Measurements from ENCODE around the gene RNF149. TPM values are rescaled to one million over a fixed set of nuclear protein-coding genes. Genes with fewer than 3 reads are reported as not detected.

RNF149 gene
- total RNA-seq = 57.6 and 66.6 TPM in 2 replicates
- 28.1 and 31.3 TPM in 2 replicates for polyA plus RNA-seq
- polyA plus RNA-seq (2011; cell fraction: cytosol; rRNA removed) = 21.3 and 21.8 TPM in 2 replicates
- polyA plus RNA-seq (2011; cell fraction: nucleus; rRNA removed) = 60.8 and 88.5 TPM in 2 replicates
- 54.0 and 89.3 TPM in 2 replicates for polyA plus RNA-seq (2012)
- polyA minus RNA-seq = 36.7 and 51.1 TPM in 2 replicates
- 26.3 TPM for polyA minus RNA-seq (2011; cell fraction: cytosol; rRNA and poly(A)+ RNA removed)
- polyA minus RNA-seq (2011; cell fraction: nucleus; rRNA and poly(A)+ RNA removed) = 62.8 and 73.1 TPM in 2 replicates
- Bru-seq, nascent RNA = percentile 97 among the genes with signal in this experiment
- BruChase-seq, experiment 1, labeled RNA remaining after a 6-hour chase = percentile 89 among the genes with signal in this experiment
- BruChase-seq, experiment 2, labeled RNA remaining after a 2-hour chase = percentile 97 among the genes with signal in this experiment
- long read RNA-seq, transcript RNF149-201 (7 exons, 2,458 nt) = major isoform, 125 of 154 reads
- long read RNA-seq, partial matches to known transcripts = 11 of 154 reads
- long read RNA-seq, other reads (novel, unspliced or antisense) = 17 of 154 reads

- no peaks in the 10 kb centered on the region for H3K36me3 ChIP-seq (ENCODE audit: control insufficient read depth in 2 of 2, extremely low read depth in 1 of 2, insufficient read depth in 2 of 2, low read length in 2 of 2)
- peak within 1 kb of the TSS; percentile 83 for H3K27ac ChIP-seq (ENCODE audit: insufficient read depth, low read depth, low read length)
- ChIA-PET POLR2A (interaction anchor here (0.5 to 1.2 kb wide), 5 partner anchors 9 to 1063 kb away, joined by 3 to 5 read pairs (median 3); no protein-coding TSS in a partner anchor), CTCF (interaction anchor here (0.5 to 1.7 kb wide), 9 partner anchors 10 to 543 kb away, joined by 3 to 23 read pairs (median 3); no protein-coding TSS in a partner anchor)
- H3K9me1 ChIP-seq (replicated peaks; ENCODE audit: control insufficient read depth, extremely low read depth, insufficient read depth, low read length) = no peaks in the 10 kb centered on the region
- BruUV-seq (replicated peaks) = TSS peak; percentile 18
- intact Hi-C loops (cut with micrococcal nuclease) (loop anchor here (1.0 kb wide), 4 partner anchors 13 to 79 kb away; partner anchors contain the start of gene CREG2), dilution Hi-C loops (cut with MboI; ENCODE audit: extremely low pct_ligation_motif_present, low sequenced_read_pairs) (no loop called here)
- peak; percentile 95 for FAIRE-seq
- peaks cover 3% of the 10 kb centered on the region for H4K20me1 ChIP-seq (replicated peaks; ENCODE audit: control insufficient read depth, extremely low read depth, insufficient read depth, low read length)
- peak; percentile 94 for DNase-seq (ENCODE audit: low read depth, low spot score)
- peak within 1 kb of the TSS; percentile 68 to 84 (median 82) for H3K4me3 ChIP-seq (replicated peaks in 1 of 3; ENCODE audit: insufficient read depth in 1 of 3, low read depth in 1 of 3, low read length in 3 of 3)
- peaks cover 50% of the 10 kb centered on the region for H3K79me2 ChIP-seq (ENCODE audit: control insufficient read depth, insufficient read depth, low read length)
- no peaks in the 10 kb centered on the region for H3K9me3 ChIP-seq (replicated peaks; ENCODE audit: control insufficient read depth, insufficient read depth, low read length)
- peaks cover 23% of the 10 kb centered on the region for H3K4me1 ChIP-seq (ENCODE audit: control insufficient read depth, extremely low read depth, insufficient read depth, low read length)
- H3K4me2 ChIP-seq (ENCODE audit: insufficient read depth, low read length) = peak within 1 kb of the TSS; percentile 94
- H3K9ac ChIP-seq (replicated peaks; ENCODE audit: extremely low read depth, insufficient read depth, low read length) = peak within 1 kb of the TSS; percentile 83
- H2AFZ ChIP-seq (ENCODE audit: low read depth, low read length) = peak within 1 kb of the TSS; percentile 98
- no peak for TF ChIP-seq CTCF (IDR thresholded peaks at IDR 0.05; ENCODE audit: extremely low read depth in 1 of 2, insufficient read depth in 1 of 2, low read depth in 1 of 2, low read length in 2 of 2)
- TF ChIP-seq POLR2AphosphoS5 (IDR thresholded peaks at IDR 0.05; ENCODE audit: insufficient read depth, low read depth, low read length) = peak; percentile 89
- TF ChIP-seq GATA2 (IDR thresholded peaks at IDR 0.05; ENCODE audit: insufficient read depth, insufficient read length, low read depth, low read length) = no peak
- TF ChIP-seq MAX (IDR thresholded peaks at IDR 0.05; ENCODE audit: insufficient read depth, insufficient read length) = no peak
- TF ChIP-seq FOS (IDR thresholded peaks at IDR 0.05; ENCODE audit: borderline replicate concordance, insufficient read depth, low read length) = no peak
- no peak for TF ChIP-seq JUN (IDR thresholded peaks at IDR 0.05; ENCODE audit: borderline replicate concordance, insufficient read depth, insufficient read length, low read depth)
- no peak for TF ChIP-seq MYC (IDR thresholded peaks at IDR 0.05; ENCODE audit: low read depth, low read length)
- peak; percentile 95 for TF ChIP-seq POLR2A (IDR thresholded peaks at IDR 0.05; ENCODE audit: low read depth, low read length)
- TF ChIP-seq EZH2 (IDR thresholded peaks at IDR 0.05; ENCODE audit: borderline replicate concordance, low read depth, low read length, severe bottlenecking) = no peak
- H3K27me3 ChIP-seq (ENCODE audit: control insufficient read depth in 2 of 2, insufficient read depth in 2 of 2, low read length in 2 of 2) = no peaks in the 10 kb centered on the region
Observed at GRCh38 chr2:101308432-101309210, at the start of gene RNF149. Gene RNF149, minus strand, starts transcription at chr2:101308701. Its CDS starts 113 bp downstream, at chr2:101308588.

All from endothelial cell of umbilical vein (primary cell).